HEK293T (cell line): ENCODE measurements around the gene GIPC3.

ENCODE experiments used
- CTCF ChIA-PET: fragments of 350-600 bp; formaldehyde crosslinking; extraction: SDS; loops from one replicate; lab custom pipeline; 2021; ENCODE audit warnings: antibody characterized with exemption, inconsistent platforms; lab: Yijun Ruan, JAX
- POLR2A ChIA-PET: fragments of 350-600 bp; formaldehyde crosslinking; extraction: SDS; loops from one replicate; lab custom pipeline; 2020; ENCODE audit warnings: antibody characterized with exemption, inconsistent platforms; lab: Yijun Ruan, JAX
- DNase-seq: peaks from one replicate; pipeline ENCODE4 v3.0.0; 2012; ENCODE audit warnings: mixed read lengths; ENCODE audit errors: extremely low spot score
- ARNT ChIP-seq: fragments of 450-650 bp; IDR thresholded peaks from 2 replicates; pipeline ENCODE4 v1.6.1; 2017; ENCODE audit warnings: mild to moderate bottlenecking
- BHLHE40 ChIP-seq: fragments of 450-650 bp; IDR thresholded peaks from 2 replicates; pipeline ENCODE4 v1.6.1; 2016; ENCODE audit warnings: mild to moderate bottlenecking, moderate library complexity, borderline replicate concordance
- CTBP1 ChIP-seq: fragments of 450-650 bp; IDR thresholded peaks from 2 replicates; pipeline ENCODE4 v1.6.1; 2016; ENCODE audit warnings: borderline replicate concordance
- ELF4 ChIP-seq: fragments of 450-650 bp; IDR thresholded peaks from 2 replicates; pipeline ENCODE4 v1.6.1; 2017; ENCODE audit warnings: antibody characterized with exemption
- FOXA1 ChIP-seq: fragments of 450-650 bp; IDR thresholded peaks from 2 replicates; pipeline ENCODE4 v1.6.1; 2016; ENCODE audit warnings: mild to moderate bottlenecking
- FOXK2 ChIP-seq: fragments of 450-650 bp; IDR thresholded peaks from 2 replicates; pipeline ENCODE4 v1.6.1; 2016; ENCODE audit warnings: mild to moderate bottlenecking
- FOXM1 ChIP-seq: fragments of 450-650 bp; IDR thresholded peaks from 2 replicates; pipeline ENCODE4 v1.6.1; 2017; ENCODE audit warnings: mild to moderate bottlenecking, borderline replicate concordance
- HDGF ChIP-seq: fragments of 450-650 bp; IDR thresholded peaks from 2 replicates; pipeline ENCODE4 v1.6.1; 2017; ENCODE audit warnings: antibody characterized with exemption, borderline replicate concordance
- L3MBTL2 ChIP-seq: fragments of 450-650 bp; conservative IDR thresholded peaks from 2 replicates; pipeline ENCODE4 v1.6.1; 2016; ENCODE audit warnings: mild to moderate bottlenecking
- LEF1 ChIP-seq: fragments of 450-650 bp; IDR thresholded peaks from 2 replicates; pipeline ENCODE4 v1.6.1; 2017; ENCODE audit warnings: mild to moderate bottlenecking, borderline replicate concordance
- NFRKB ChIP-seq: fragments of 450-650 bp; IDR thresholded peaks from 2 replicates; pipeline ENCODE4 v1.6.1; 2016; ENCODE audit warnings: mild to moderate bottlenecking, moderate library complexity
- SP1 ChIP-seq: fragments of 450-650 bp; IDR thresholded peaks from 2 replicates; pipeline ENCODE4 v1.6.1; 2017
- SUZ12 ChIP-seq: fragments of 450-650 bp; IDR thresholded peaks from 2 replicates; pipeline ENCODE4 v1.6.1; 2016; ENCODE audit warnings: mild to moderate bottlenecking
- TARDBP ChIP-seq: fragments of 450-650 bp; IDR thresholded peaks from 2 replicates; pipeline ENCODE4 v1.6.1; 2016
- ZNF384 ChIP-seq: fragments of 450-650 bp; IDR thresholded peaks from 2 replicates; pipeline ENCODE4 v1.6.1; 2016
- TF ChIP-seq, protein P1 (sequence below): fragments of 450-650 bp; IDR thresholded peaks from 2 replicates; pipeline ENCODE4 v1.6.1; 2016

The GIPC3 gene

DNA sequence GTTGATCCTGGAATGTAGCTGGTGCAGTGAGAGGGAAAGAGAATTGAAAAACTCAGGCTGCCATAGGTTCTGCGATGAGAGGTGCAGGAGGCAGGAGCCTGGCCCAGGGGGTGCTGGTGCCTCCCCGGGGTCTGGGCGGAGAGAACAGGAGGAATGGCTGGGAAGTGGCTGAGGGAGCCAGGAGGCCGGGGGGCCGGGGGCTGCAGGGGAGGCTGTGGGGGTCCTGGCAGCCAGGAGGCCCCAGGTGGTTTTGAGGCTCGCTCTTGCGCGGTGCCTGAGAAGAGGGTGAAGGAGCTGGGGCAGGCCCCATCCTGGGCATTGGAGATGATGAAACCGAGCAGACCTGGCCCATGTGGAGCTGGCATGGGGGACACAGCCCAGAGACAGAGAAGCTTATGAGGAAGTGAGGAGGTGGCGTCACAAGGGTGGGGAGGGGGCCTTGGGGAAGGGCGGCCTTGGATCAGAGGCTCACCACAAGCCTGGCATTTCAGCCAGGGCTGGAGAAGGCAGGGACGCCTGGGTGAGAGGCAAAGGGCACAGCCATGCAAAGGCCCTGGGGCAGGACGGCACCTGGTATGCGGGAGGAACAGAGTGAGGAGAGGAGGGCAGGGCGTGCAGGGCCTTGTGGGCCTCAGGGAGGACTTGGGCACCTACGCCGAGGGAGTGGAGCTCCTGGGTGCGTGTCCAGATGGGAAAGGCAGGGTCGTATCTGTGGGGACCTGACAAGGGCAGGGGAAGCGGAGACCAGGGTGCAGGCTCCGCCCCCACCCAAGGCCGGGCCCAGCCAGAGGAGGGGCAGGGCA lies 47.6 kb upstream of the GIPC3 start:
- ChIA-PET POLR2A (no interaction called here), CTCF (no interaction called here)
- DNase-seq = no peak
- no peak for TF ChIP-seq ELF4
- no peak for TF ChIP-seq ZNF384
- no peak for TF ChIP-seq NFRKB
- TF ChIP-seq L3MBTL2 = no peak
- no peak for TF ChIP-seq TARDBP
- TF ChIP-seq LEF1 = no peak
- TF ChIP-seq BHLHE40 = no peak
- TF ChIP-seq ARNT = no peak
- no peak for TF ChIP-seq SUZ12
- TF ChIP-seq, protein P1, sequence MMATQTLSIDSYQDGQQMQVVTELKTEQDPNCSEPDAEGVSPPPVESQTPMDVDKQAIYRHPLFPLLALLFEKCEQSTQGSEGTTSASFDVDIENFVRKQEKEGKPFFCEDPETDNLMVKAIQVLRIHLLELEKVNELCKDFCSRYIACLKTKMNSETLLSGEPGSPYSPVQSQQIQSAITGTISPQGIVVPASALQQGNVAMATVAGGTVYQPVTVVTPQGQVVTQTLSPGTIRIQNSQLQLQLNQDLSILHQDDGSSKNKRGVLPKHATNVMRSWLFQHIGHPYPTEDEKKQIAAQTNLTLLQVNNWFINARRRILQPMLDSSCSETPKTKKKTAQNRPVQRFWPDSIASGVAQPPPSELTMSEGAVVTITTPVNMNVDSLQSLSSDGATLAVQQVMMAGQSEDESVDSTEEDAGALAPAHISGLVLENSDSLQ = no peak
- no peak for TF ChIP-seq FOXA1
- TF ChIP-seq SP1 = no peak

DNA sequence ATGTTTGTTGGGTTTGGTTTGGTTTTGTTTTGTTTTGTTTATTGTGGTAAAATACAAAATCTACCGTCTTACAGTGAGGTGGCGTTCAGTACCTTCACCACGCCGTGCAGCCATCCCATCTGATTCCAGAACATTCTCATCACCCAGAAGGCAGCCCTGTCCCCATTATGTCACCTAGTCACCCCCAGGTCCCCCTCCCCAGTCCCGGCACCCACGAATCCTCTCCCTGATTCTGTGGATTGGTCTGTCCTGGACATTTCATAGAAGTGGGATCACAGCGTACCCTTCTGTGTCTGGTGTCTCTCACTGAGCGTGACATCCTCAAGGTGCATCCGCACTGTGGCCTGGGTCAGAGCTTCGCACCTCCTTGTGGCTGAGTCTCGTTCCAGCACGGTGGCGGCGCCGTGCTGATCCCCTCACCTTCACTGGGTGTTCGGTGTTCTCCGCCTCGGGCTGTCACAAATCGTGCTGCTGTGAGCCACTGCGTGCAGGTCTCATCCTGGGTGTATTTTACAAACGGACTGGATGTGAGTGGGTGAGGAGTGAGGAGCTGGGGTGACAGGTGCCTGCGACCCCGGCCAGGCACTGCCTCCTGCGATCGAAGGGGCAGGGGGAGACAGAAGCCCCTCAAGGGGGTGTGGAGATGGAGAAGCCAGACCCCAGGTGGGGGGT lies 46.9 kb upstream of the GIPC3 start:
- POLR2A ChIA-PET = no interaction called here
- TF ChIP-seq ARNT = no peak
- TF ChIP-seq FOXK2 = no peak
- no peak for TF ChIP-seq FOXM1
- TF ChIP-seq HDGF = no peak
- TF ChIP-seq, protein P1 = no peak
- no peak for TF ChIP-seq TARDBP
- no peak for TF ChIP-seq NFRKB
- no peak for TF ChIP-seq SUZ12
- TF ChIP-seq FOXA1 = no peak
- no peak for TF ChIP-seq L3MBTL2
- TF ChIP-seq ELF4 = no peak
- TF ChIP-seq SP1 = no peak
- TF ChIP-seq CTBP1 = no peak
- TF ChIP-seq LEF1 = no peak
- CTCF ChIA-PET = no interaction called here
- no peak for DNase-seq

- CTCF ChIA-PET = no interaction called here
- TF ChIP-seq SUZ12 (no peak), L3MBTL2 (no peak), FOXM1 (no peak), TARDBP (no peak), BHLHE40 (no peak)
- POLR2A ChIA-PET = no interaction called here
- no peak for DNase-seq
Measured at GRCh38 chr19:3538965-3539755, 46.1 kb upstream of the GIPC3 start, which contains the start of gene TEKTIP1. Gene TEKTIP1 (plus strand): TSS chr19:3539174. CDS start chr19:3539178, 4 bp downstream.

DNA sequence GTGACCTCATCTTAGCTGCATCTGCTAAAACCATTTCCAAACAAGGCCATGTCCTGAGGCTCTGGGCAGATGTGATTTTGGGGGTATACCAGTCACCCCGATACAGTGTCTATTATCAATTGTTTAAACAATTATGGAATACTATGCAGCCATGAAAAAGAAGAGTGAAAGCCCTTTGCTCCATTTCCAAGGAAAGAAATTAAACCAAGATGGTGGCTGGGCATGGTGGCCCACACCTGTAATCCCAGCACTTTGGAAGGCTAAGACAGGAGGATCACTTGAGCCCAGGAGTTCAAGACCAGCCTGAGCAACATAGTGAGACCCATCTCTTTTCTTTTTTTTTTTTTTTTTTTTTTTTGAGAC lies 45.5 kb upstream of the GIPC3 start:
- ChIA-PET POLR2A (no interaction called here), CTCF (no interaction called here)
- TF ChIP-seq CTBP1 = no peak
- TF ChIP-seq FOXK2 = no peak
- no peak for TF ChIP-seq ZNF384
- no peak for TF ChIP-seq ELF4
- no peak for TF ChIP-seq HDGF
- TF ChIP-seq ARNT = no peak
- TF ChIP-seq LEF1 = no peak
- no peak for TF ChIP-seq SP1
- no peak for TF ChIP-seq SUZ12
- no peak for TF ChIP-seq FOXA1
- TF ChIP-seq, protein P1 = no peak
- TF ChIP-seq BHLHE40 = no peak
- DNase-seq = no peak

- ChIA-PET CTCF (no interaction called here), POLR2A (no interaction called here)
- DNase-seq = no peak
- no peak for TF ChIP-seq FOXM1
- TF ChIP-seq BHLHE40 = no peak
- no peak for TF ChIP-seq TARDBP
- no peak for TF ChIP-seq NFRKB
- TF ChIP-seq LEF1 = no peak
- TF ChIP-seq SP1 = no peak
- TF ChIP-seq SUZ12 = no peak
- TF ChIP-seq, protein P1 = no peak
- TF ChIP-seq FOXK2 = no peak
- no peak for TF ChIP-seq ARNT
- TF ChIP-seq ZNF384 = no peak
- no peak for TF ChIP-seq CTBP1
- TF ChIP-seq L3MBTL2 = no peak
- TF ChIP-seq ELF4 = no peak
- TF ChIP-seq HDGF = no peak
- no peak for TF ChIP-seq FOXA1
Measured at GRCh38 chr19:3543150-3544057, 41.9 kb upstream of the GIPC3 start.
